Activated T-cell treated with anti-CD3 and anti-CD28 coated beads for 1 hour (primary cell): Measurements from ENCODE around the gene BLOC1S5.
"Not testable (repeated sequence)": the region's sequence is repeated elsewhere in the genome, so short reads cannot be mapped to it uniquely, and the experiment has no call there.

Experiments
- DNase-seq: peaks from one replicate; pipeline ENCODE4 v3.0.0-alpha.2; 2020; ENCODE audit warnings: low read depth

Gene BLOC1S5

GRCh38 chr6:7992002-7992815, 72.0 kb downstream of the BLOC1S5 start:
- no peak for DNase-seq

GRCh38 chr6:7991536-7991935, 72.7 kb downstream of the BLOC1S5 start:
- DNase-seq, result no peak

- DNase-seq, result no peak
Measured at GRCh38 chr6:7986219-7986618, 78.0 kb downstream of the BLOC1S5 start.

GRCh38 chr6:7983967-7984366, 80.2 kb downstream of the BLOC1S5 start:
- not testable (repeated sequence) for DNase-seq

GRCh38 chr6:7979831-7980230, 84.4 kb downstream of the BLOC1S5 start:
- DNase-seq, result no peak

- no peak for DNase-seq
Measured at GRCh38 chr6:7978736-7979135, 85.5 kb downstream of the BLOC1S5 start.

- no peak for DNase-seq
Measured at GRCh38 chr6:7976485-7977056, 87.6 kb downstream of the BLOC1S5 start.

- DNase-seq, result no peak
Measured at GRCh38 chr6:7975764-7976146, 88.4 kb downstream of the BLOC1S5 start.

- no peak for DNase-seq
Measured at GRCh38 chr6:7974938-7975763, 89.0 kb downstream of the BLOC1S5 start.

GRCh38 chr6:7974565-7974937, 89.6 kb downstream of the BLOC1S5 start:
- no peak for DNase-seq

- no peak for DNase-seq
Measured at GRCh38 chr6:7973584-7973983, 90.6 kb downstream of the BLOC1S5 start.

GRCh38 chr6:7971499-7971898, 92.7 kb downstream of the BLOC1S5 start:
- no peak for DNase-seq

GRCh38 chr6:7970616-7971015, 93.6 kb downstream of the BLOC1S5 start:
- no peak for DNase-seq
